DMS79 treated with DMSO at 0.1 percent for 48 hours (cell line): ENCODE results near the gene CHST11.
"Not testable (repeated sequence)": the region's sequence is repeated elsewhere in the genome, so short reads cannot be mapped to it uniquely, and the experiment has no call there.

Source experiments
- DNase-seq: peaks from one replicate; lab custom pipeline; 2025; lab: John Stamatoyannopoulos, UW

Gene CHST11

GRCh38 chr12:104526751-104527150, 70.0 kb downstream of the CHST11 start:
- no peak for DNase-seq

- not testable (repeated sequence) for DNase-seq
Observed at GRCh38 chr12:104527653-104528052, 70.9 kb downstream of the CHST11 start.

GRCh38 chr12:104529130-104529874, 72.6 kb downstream of the CHST11 start:
- peak; percentile 51 for DNase-seq

- no peak for DNase-seq
Observed at GRCh38 chr12:104532636-104533035, 75.9 kb downstream of the CHST11 start.

GRCh38 chr12:104533134-104533533, 76.4 kb downstream of the CHST11 start:
- no peak for DNase-seq

- no peak for DNase-seq
Observed at GRCh38 chr12:104534162-104534856, 77.6 kb downstream of the CHST11 start.

- DNase-seq, result no peak
Observed at GRCh38 chr12:104534857-104535248, 78.1 kb downstream of the CHST11 start.

- DNase-seq, result no peak
Observed at GRCh38 chr12:104535369-104535768, 78.6 kb downstream of the CHST11 start.

- no peak for DNase-seq
Observed at GRCh38 chr12:104536841-104537240, 80.1 kb downstream of the CHST11 start.

GRCh38 chr12:104538056-104538455, 81.3 kb downstream of the CHST11 start:
- DNase-seq, result no peak

GRCh38 chr12:104538891-104539462, 82.2 kb downstream of the CHST11 start:
- no peak for DNase-seq

- no peak for DNase-seq
Observed at GRCh38 chr12:104544836-104545235, 88.1 kb downstream of the CHST11 start.

- DNase-seq, result peak; percentile 76
Observed at GRCh38 chr12:104546575-104546974, 89.8 kb downstream of the CHST11 start.

GRCh38 chr12:104547235-104547634, 90.5 kb downstream of the CHST11 start:
- peak; percentile 97 for DNase-seq

GRCh38 chr12:104549815-104550480, 93.2 kb downstream of the CHST11 start:
- no peak for DNase-seq

- no peak for DNase-seq
Observed at GRCh38 chr12:104551313-104551931, 94.7 kb downstream of the CHST11 start.

- no peak for DNase-seq
Observed at GRCh38 chr12:104553421-104553820, 96.7 kb downstream of the CHST11 start.

- DNase-seq, result peak; percentile 76
Observed at GRCh38 chr12:104555648-104556047, 98.9 kb downstream of the CHST11 start.

GRCh38 chr12:104557488-104558195, 100.9 kb downstream of the CHST11 start:
- DNase-seq, result no peak

GRCh38 chr12:104560881-104561280, 104.1 kb downstream of the CHST11 start:
- no peak for DNase-seq

- DNase-seq, result no peak
Observed at GRCh38 chr12:104562763-104563162, 106.0 kb downstream of the CHST11 start.
